ENCODE data around the gene PPP1R16B.
A peak's percentile ranks its signal among the peaks of the same experiment; 100 is the strongest.

The PPP1R16B gene

GRCh38 chr20:38828514-38829295 lies 23.2 kb downstream of the PPP1R16B start:
- no peak for DNase-seq

DNA sequence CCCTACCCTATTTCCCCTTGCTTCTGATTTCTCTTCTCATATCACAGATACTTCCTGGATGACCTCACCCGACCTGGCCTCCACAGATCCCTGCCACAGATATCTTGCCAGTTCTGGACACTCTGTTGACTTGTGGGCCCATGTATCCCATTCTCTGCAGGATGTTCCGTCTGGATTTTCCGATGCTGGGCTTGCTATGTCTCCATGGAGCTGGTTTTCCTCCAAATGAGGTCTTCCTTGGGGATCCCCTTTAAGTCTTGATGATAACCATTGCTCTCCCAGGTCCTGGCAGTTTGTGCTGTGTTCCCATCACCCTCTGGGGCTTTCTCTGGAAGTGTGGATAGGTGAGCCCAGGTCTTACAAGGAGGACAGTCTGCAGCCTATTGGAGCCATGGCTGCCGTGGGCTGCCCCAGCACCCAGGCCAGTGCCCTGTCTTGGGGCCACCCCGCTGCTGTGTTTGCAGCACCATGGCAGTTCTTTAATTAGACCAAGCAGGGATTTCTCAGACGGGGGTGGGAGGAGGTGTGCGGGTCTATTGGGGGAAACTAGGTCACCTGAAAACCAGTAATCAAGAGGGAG lies 23.9 kb downstream of the PPP1R16B start:
- no peak for DNase-seq

DNA sequence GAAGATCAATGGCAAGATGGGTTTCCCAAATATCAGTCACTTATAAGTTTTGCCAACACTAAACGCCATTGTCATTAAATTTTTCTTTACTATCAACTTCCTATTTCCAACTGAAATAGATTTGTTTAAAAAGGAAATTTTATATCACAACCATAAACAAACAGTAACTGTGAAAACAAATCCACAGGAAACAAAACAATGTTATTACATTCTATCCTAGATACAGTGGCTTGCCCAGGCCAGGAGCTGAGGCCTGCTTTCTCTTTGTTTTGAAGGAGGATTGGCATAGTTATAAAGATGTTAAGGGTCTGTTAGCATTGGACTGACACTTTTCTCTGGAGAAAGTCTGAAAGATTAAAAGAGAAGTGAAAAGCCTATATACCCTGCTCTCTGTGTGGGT lies 24.9 kb downstream of the PPP1R16B start:
- no peak for DNase-seq

DNA sequence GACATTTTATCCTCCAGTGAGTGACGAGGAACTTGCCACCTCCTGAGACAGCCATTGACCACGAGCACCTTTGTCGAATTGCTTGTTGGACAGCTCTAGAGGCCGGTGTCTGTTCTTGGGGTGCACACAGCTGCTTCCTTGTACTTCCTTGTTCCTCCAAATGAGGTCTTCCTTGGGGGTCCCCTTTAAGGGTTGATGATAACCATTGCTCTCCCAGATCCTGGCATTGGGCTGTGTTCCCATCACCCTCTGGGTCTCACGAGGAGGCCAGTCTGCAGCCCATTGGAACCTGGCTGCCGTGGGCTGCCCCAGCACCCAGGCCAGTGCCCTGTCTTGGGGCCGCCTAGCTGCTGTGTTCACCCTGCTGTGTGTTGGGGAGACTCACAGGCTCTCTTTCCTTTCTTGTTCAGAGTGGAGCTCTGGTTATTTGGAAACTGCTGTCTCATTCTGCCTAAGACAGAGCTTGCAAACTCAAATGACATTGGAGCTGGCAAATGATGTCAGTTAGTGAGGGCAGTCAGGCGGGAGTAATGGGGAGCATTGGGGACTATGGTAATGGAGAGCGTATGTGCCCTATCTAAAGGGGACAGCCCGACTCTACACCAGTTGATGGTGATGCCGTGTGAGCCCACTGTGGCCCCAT lies 25.7 kb downstream of the PPP1R16B start:
- no peak for DNase-seq

DNA sequence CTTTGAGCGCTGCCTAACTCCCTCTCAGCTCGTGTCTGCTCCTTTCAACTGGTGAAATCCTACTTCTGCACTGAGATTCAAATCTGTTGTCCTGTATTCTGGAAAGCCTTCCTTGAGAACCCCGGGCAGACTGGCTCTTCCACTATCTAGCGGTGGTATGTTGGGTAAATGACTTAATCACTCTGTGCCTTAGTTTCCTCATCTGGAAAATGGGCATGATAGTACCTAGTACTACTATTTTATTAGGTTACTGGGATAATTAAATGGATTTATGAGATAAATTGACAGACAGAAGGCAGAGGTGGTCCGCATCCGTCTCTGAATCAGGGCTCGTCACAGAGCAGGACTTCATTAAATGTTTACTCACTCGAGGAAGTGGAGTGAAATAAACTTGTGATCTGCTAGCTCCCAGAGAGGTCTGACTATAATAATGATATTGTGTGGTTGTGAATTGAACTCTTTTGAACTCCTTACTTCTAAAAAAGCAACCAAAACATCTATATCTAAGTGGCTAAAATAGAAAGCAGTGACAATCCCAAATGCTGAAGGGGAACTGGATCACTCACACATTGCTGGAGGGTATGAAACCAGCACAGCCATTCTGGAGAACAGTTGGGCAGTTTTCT lies 26.6 kb downstream of the PPP1R16B start:
- DNase-seq, result no peak

- DNase-seq, result no peak
Observed at GRCh38 chr20:38833154-38833856, 27.8 kb downstream of the PPP1R16B start.

DNA sequence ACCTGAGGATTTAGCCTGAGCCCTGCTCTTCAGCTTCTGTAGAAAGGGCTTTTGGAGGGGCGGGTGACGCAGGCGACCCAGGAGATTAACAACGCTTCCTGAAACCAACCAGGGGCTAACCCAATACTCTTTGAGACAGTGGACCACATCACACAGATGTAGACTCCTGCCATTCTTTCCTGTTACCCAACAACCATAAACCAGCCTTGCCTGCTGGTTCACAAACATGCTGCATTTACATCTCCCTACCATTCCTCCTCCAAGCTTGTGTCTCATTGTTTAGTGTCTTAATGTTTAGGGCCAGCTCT lies 28.3 kb downstream of the PPP1R16B start:
- no peak for DNase-seq

DNA sequence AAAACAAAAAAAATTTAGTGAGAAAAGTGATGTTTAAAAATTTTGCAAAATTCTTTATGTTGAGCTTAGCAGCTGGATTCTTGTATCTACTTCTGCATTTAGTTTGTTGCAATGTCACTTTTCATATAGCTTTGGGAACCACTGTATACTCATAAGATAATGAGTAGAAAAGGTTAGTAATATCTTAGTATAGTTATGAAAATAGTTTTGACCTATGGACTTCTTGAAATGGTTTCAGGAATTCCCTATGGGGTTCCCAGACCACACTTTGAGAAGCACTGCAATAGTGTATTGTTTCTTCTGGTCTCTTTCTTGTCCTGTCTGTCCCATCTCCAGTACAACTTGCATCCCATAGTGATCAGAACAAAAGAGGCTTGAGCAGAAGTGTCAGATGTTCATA lies 29.4 kb downstream of the PPP1R16B start:
- DNase-seq, result no peak

GRCh38 chr20:38835792-38836191 lies 30.3 kb downstream of the PPP1R16B start:
- no peak for DNase-seq

GRCh38 chr20:38836991-38837390 lies 31.5 kb downstream of the PPP1R16B start:
- no peak for DNase-seq

- DNase-seq, result no peak
Observed at GRCh38 chr20:38838326-38838725, 32.8 kb downstream of the PPP1R16B start.

DNA sequence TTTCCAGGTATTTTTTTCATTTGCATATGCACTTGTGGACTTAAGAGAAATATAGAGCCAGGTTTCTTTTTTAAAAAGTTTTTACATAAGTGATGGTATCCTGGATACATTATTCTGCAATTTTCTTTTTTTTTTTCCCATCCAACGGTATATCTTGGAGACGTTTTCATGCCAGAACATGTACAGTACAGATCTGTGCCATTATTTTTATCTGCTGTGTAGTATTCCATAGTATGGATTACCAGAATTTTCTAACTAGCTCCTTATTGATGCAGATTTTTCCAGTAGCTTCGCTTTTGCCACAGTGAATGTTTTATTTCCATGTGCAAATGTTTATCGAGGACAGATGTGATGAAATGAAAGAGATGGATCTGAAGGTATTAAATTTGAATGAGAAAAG lies 34.1 kb downstream of the PPP1R16B start:
- DNase-seq, result no peak

GRCh38 chr20:38840053-38840893 lies 34.8 kb downstream of the PPP1R16B start:
- DNase-seq, result no peak

- no peak for DNase-seq
Observed at GRCh38 chr20:38840894-38841470, 35.5 kb downstream of the PPP1R16B start.

GRCh38 chr20:38841570-38841969 lies 36.1 kb downstream of the PPP1R16B start:
- no peak for DNase-seq

- no peak for DNase-seq
Observed at GRCh38 chr20:38842026-38842425, 36.5 kb downstream of the PPP1R16B start.

DNA sequence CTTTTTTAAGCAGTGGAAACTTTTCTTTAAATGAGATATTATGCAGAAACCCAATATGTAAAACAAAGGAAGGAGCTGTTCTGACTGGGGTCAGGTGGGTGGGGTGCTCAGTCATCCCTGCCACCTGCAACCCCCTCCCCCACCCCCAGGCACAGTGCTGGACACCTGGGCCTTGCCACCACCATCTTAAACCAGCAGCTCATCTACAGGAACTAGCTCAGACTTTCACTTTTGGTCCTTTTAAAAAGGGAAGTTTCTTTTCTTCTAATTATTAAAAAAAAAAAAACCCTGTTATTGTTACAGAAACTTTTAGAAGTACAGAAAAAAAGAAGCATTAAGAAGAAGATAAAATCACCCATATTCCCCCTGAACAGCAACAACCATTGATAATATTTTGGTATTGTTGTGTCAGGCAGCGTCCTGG lies 37.1 kb downstream of the PPP1R16B start:
- no peak for DNase-seq

- no peak for DNase-seq
Observed at GRCh38 chr20:38843346-38843745, 37.8 kb downstream of the PPP1R16B start.

- peak in 1 of 2 experiments; percentile 49 for DNase-seq
Observed at GRCh38 chr20:38844963-38845362, 39.5 kb downstream of the PPP1R16B start.

DNA sequence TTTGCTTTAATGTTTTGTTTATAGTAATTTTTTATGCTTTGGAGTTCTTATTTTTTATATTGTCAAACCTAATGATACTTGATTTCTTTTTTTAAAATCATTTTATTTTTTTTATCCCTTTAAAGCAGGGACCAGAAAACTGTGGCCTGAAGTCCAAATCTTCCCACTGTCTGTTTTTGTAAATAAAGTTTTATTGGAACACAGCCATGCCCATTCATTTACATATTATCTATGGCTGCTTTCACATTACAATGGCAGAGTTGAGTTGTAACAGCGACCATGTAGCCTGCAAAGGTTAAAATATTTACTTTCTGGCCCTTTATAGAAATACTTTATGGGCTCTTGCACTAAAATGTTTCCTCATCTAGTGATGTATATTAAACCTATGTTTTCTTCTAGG lies 42.3 kb downstream of the PPP1R16B start:
- DNase-seq, result no peak

DNA sequence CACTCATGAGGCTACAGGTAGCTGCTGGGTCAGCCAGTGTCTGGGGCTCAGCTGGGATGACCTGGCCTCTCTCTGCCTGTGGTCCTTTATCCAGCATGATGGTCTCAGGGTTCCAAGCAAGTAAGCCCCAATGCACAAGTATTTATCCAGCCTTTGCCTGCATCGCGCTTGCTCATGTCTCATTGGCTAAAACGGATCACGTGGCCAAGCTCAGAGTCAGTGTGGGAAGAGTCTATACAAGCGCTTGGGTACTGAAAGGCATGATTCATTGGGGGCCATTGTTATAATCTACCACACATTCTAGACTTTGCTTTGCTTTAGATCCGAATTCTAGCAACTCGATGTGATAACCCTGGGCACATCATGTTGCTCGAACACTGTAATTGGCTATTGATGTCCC lies 48.3 kb downstream of the PPP1R16B start:
- no peak for DNase-seq

DNA sequence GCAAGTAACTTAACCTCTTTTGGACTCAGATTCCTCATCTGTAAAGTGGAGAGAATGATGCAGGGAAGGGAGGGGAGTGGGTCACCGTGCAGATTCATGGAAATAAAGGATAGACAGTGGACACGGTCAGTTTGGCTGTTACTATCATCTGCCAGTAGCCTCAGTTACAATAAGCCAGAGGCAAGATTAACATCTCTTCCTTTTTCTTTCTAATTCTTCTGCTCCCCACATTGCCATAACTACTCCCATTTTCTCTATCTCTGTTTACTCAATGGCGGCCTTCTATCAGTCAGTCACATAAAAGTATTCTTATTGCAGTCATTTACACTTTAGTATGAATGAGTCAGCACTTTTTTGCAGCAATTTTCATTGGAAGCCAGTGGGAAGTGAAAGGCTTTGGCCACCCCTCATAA lies 49.2 kb downstream of the PPP1R16B start:
- DNase-seq, result no peak

Data from NCI-H446 (cell line).